SU-DHL-6 (cell line): Measurements from ENCODE around the gene FAM20A.

Source experiments
- H2AFZ ChIP-seq: fragments of 200-600 bp; sonication (generic); 2 replicates; pipeline ENCODE4 v1.6.1; 2014; ENCODE audit warnings: low read depth, mild to moderate bottlenecking, moderate library complexity, mixed read lengths, antibody characterized with exemption, low read length; ENCODE audit not compliant: severe bottlenecking
- H3F3A ChIP-seq: fragments of 200-600 bp; shearing (Covaris generic); 2 replicates; pipeline ENCODE4 v1.6.0; 2016; ENCODE audit warnings: antibody characterized with exemption, mild to moderate bottlenecking; ENCODE audit not compliant: insufficient read depth
- H3K27ac ChIP-seq: fragments of 200-600 bp; sonication (generic); 2 replicates; pipeline ENCODE4 v1.5.1; 2016; ENCODE audit warnings: low read depth, mild to moderate bottlenecking, low read length, moderate library complexity, mixed read lengths
- H3K27me3 ChIP-seq: fragments of 200-600 bp; sonication (generic), shearing (Covaris generic); 2 replicates; pipeline ENCODE4 v1.6.0; 2014; ENCODE audit warnings: mild to moderate bottlenecking, low read length
- H3K36me3 ChIP-seq: fragments of 200-600 bp; sonication (generic); 2 replicates; pipeline ENCODE4 v1.6.1; 2014; ENCODE audit warnings: mild to moderate bottlenecking, low read length, mixed read lengths
- H3K4me2 ChIP-seq: fragments of 300-600, 200-600 bp; shearing (Covaris generic), sonication (generic); 2 replicates; pipeline ENCODE4 v1.6.0; 2014; ENCODE audit warnings: low read length, low read depth, mild to moderate bottlenecking; ENCODE audit not compliant: poor library complexity, severe bottlenecking
- H3K4me3 ChIP-seq: fragments of 200-600 bp; sonication (generic); 2 replicates; pipeline ENCODE4 v1.5.1; 2014; ENCODE audit warnings: antibody characterized with exemption, low read length, mild to moderate bottlenecking, mixed read lengths; ENCODE audit not compliant: insufficient read depth, poor library complexity, severe bottlenecking
- H3K79me2 ChIP-seq: fragments of 200-600 bp; sonication (generic); 2 replicates; pipeline ENCODE4 v1.6.1; 2014; ENCODE audit warnings: mild to moderate bottlenecking, low read length, moderate library complexity; ENCODE audit not compliant: insufficient read depth
- H3K9ac ChIP-seq: fragments of 200-600 bp; sonication (generic); 2 replicates; pipeline ENCODE4 v1.7.0; 2014; ENCODE audit warnings: mild to moderate bottlenecking, low read length
- H3K9me2 ChIP-seq: fragments of 200-600 bp; sonication (generic); replicated peaks from 2 replicates; pipeline ENCODE4 v1.6.1; 2014; ENCODE audit warnings: low read length; ENCODE audit not compliant: insufficient read depth
- H3K9me3 ChIP-seq: fragments of 200-600 bp; sonication (generic); 2 replicates; pipeline ENCODE4 v1.6.1; 2014; ENCODE audit warnings: low read length, mixed read lengths; ENCODE audit not compliant: insufficient read depth
- H4K20me1 ChIP-seq: fragments of 200-600 bp; sonication (generic); 2 replicates; pipeline ENCODE4 v1.6.1; 2014; ENCODE audit warnings: low read depth, mild to moderate bottlenecking, antibody characterized with exemption, low read length, moderate library complexity, mixed read lengths
- EZH2phosphoT487 ChIP-seq: fragments of 200-600 bp; sonication (generic), shearing (Covaris generic); conservative IDR thresholded peaks from 2 replicates; pipeline ENCODE4 v1.6.1; 2018; ENCODE audit warnings: mild to moderate bottlenecking, antibody characterized with exemption, low read length, moderate library complexity, mixed read lengths
- TF ChIP-seq, protein P1 (sequence below): fragments of 200-600 bp; sonication (generic); IDR thresholded peaks from one replicate; pipeline ENCODE4 v1.5.1; 2017; ENCODE audit warnings: antibody characterized with exemption, mild to moderate bottlenecking, low read length, moderate library complexity; ENCODE audit not compliant: insufficient read depth, poor library complexity, severe bottlenecking

Gene FAM20A

DNA sequence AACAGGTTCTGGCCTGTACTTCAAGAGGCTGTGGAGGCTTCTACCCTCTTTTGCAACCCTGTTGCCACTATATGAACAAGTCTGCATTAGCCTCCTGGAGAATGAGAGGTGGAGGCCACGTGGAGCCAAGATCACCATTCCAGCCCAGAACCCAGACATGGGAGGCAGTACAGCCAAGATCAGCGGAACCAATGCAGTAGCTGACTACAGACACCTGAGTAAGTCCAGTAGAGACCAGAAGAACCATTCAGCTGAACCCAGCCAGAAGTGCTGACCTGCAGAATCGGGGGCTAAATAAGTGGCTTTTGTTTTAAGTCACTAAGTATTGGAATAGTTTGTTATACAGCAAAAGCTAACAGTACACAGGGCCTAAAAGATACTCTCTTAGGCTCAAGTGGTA is 12.1 kb downstream of the FAM20A start:
- Histone ChIP-seq H3K36me3 (no peaks in the 10 kb centered on the region), H3K9me2 (no peaks in the 10 kb centered on the region), H3K79me2 (no peaks in the 10 kb centered on the region), H3F3A (no peaks in the 10 kb centered on the region), H3K9ac (no peak overlapping the region), H3K4me2 (no peak overlapping the region), H2AFZ (no peak overlapping the region), H3K9me3 (no peaks in the 10 kb centered on the region), H3K27me3 (no peaks in the 10 kb centered on the region), H3K4me3 (no peak overlapping the region), H4K20me1 (no peaks in the 10 kb centered on the region), H3K27ac (no peak overlapping the region)
- TF ChIP-seq EZH2phosphoT487, result no peak
- TF ChIP-seq, protein P1, sequence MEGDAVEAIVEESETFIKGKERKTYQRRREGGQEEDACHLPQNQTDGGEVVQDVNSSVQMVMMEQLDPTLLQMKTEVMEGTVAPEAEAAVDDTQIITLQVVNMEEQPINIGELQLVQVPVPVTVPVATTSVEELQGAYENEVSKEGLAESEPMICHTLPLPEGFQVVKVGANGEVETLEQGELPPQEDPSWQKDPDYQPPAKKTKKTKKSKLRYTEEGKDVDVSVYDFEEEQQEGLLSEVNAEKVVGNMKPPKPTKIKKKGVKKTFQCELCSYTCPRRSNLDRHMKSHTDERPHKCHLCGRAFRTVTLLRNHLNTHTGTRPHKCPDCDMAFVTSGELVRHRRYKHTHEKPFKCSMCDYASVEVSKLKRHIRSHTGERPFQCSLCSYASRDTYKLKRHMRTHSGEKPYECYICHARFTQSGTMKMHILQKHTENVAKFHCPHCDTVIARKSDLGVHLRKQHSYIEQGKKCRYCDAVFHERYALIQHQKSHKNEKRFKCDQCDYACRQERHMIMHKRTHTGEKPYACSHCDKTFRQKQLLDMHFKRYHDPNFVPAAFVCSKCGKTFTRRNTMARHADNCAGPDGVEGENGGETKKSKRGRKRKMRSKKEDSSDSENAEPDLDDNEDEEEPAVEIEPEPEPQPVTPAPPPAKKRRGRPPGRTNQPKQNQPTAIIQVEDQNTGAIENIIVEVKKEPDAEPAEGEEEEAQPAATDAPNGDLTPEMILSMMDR, result no peak

DNA sequence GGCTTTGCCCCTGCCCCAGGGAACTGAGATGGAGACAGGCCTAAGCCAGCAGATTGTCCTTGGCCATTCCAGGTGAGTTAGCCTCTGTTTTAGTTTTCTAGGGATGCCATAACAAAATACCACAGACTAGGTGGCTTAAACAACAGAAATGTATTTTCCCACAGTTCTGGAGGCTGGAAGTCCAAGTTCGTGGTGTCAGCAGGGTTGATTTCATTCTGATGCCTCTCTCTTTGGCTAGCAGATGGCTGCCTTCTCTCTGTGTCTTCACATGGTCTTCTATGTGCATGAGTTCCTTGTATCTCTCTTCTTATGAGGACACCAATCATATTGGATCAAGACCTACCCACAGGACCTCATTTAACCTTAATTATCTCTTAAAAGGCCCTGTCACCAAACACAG is 12.8 kb downstream of the FAM20A start:
- H3K9ac ChIP-seq, result no peak overlapping the region
- no peak overlapping the region for H3K27ac ChIP-seq
- H3K9me3 ChIP-seq, result no peaks in the 10 kb centered on the region
- no peaks in the 10 kb centered on the region for H3K27me3 ChIP-seq
- H3F3A ChIP-seq, result no peaks in the 10 kb centered on the region
- H3K4me3 ChIP-seq, result no peak overlapping the region
- no peaks in the 10 kb centered on the region for H4K20me1 ChIP-seq
- H3K79me2 ChIP-seq, result no peaks in the 10 kb centered on the region
- no peaks in the 10 kb centered on the region for H3K36me3 ChIP-seq
- no peak overlapping the region for H3K4me2 ChIP-seq
- TF ChIP-seq EZH2phosphoT487, result no peak
- TF ChIP-seq, protein P1, result no peak
- no peaks in the 10 kb centered on the region for H3K9me2 ChIP-seq
- H2AFZ ChIP-seq, result no peak overlapping the region

DNA sequence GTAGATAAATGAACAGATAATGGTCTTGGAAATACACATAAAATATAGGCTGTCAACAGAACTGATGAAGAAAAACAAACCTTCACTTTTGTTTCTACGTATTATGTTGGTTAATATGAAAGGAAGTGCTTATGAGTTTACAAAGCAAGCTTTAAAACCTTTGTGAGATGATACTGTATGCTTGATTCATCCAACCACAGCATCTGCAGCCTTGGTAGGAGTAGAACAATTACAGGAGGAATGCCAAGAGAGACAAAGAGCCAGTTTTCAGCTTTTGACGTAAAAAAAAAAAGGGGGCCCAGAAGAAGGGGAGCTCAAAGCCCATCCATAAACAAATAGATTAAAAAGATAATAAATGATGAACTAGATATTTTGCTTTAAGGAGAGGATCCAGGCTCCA is 13.3 kb downstream of the FAM20A start:
- Histone ChIP-seq H3K9me3 (no peaks in the 10 kb centered on the region), H4K20me1 (no peaks in the 10 kb centered on the region), H3K9ac (no peak overlapping the region), H3K79me2 (no peaks in the 10 kb centered on the region), H3F3A (no peaks in the 10 kb centered on the region), H3K27ac (no peak overlapping the region), H3K4me2 (no peak overlapping the region), H2AFZ (no peak overlapping the region), H3K36me3 (no peaks in the 10 kb centered on the region), H3K4me3 (no peak overlapping the region), H3K9me2 (no peaks in the 10 kb centered on the region), H3K27me3 (no peaks in the 10 kb centered on the region)
- TF ChIP-seq, protein P1, result no peak
- TF ChIP-seq EZH2phosphoT487, result no peak
